ENCODE data around the gene HUWE1.

Gene HUWE1

DNA sequence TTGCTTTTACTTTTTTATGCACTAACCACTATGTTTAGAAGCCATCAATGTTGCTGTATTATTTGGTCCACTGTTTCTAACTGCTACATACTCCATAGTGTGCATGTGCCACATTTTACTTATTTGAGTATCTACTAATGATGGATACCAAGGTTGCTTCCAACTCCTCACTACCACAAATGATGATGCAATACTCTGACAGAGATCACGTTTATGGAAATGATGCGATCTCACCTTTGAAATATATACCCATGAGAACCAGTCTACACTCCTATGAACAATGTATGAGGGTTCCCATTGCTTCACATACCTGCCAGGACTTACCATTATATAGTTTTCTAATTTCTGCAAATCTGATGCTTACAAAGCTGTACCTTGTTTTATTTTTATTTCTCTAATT is 44.2 kb downstream of the HUWE1 start:
- CTCF ChIA-PET: no interaction called here
- H3K4me3 ChIP-seq (ENCODE audit: low read depth, low read length): no peak overlapping the region
- TF ChIP-seq, protein P1, sequence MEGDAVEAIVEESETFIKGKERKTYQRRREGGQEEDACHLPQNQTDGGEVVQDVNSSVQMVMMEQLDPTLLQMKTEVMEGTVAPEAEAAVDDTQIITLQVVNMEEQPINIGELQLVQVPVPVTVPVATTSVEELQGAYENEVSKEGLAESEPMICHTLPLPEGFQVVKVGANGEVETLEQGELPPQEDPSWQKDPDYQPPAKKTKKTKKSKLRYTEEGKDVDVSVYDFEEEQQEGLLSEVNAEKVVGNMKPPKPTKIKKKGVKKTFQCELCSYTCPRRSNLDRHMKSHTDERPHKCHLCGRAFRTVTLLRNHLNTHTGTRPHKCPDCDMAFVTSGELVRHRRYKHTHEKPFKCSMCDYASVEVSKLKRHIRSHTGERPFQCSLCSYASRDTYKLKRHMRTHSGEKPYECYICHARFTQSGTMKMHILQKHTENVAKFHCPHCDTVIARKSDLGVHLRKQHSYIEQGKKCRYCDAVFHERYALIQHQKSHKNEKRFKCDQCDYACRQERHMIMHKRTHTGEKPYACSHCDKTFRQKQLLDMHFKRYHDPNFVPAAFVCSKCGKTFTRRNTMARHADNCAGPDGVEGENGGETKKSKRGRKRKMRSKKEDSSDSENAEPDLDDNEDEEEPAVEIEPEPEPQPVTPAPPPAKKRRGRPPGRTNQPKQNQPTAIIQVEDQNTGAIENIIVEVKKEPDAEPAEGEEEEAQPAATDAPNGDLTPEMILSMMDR (IDR thresholded peaks at IDR 0.05; ENCODE audit: insufficient read depth, low read length, missing control alignments): no peak
- POLR2A ChIA-PET: no interaction called here
- no peak for DNase-seq (ENCODE audit: low read depth, low spot score)

DNA sequence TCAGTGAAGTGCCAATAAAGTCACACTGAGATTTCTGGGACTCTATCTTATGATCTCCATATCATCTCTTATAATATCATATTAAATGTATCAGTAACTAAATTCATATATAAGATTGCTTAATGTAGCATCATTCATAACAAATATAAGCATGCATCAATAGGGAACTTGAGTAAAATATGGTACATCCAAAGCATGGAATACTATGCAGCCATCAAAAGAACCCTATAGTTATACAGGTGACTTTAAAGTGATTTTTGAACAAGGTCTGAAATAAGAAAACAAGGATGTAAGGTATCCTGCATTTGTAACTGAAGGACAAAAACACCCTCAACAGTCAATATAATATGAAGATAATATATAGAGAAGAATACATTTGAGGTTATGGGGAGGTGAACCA is 47.3 kb downstream of the HUWE1 start:
- TF ChIP-seq, protein P1 (IDR thresholded peaks at IDR 0.05; ENCODE audit: insufficient read depth, low read length, missing control alignments): no peak
- CTCF ChIA-PET: no interaction called here
- no peak overlapping the region for H3K4me3 ChIP-seq (ENCODE audit: low read depth, low read length)
- no peak for DNase-seq (ENCODE audit: low read depth, low spot score)
- POLR2A ChIA-PET: no interaction called here

DNA sequence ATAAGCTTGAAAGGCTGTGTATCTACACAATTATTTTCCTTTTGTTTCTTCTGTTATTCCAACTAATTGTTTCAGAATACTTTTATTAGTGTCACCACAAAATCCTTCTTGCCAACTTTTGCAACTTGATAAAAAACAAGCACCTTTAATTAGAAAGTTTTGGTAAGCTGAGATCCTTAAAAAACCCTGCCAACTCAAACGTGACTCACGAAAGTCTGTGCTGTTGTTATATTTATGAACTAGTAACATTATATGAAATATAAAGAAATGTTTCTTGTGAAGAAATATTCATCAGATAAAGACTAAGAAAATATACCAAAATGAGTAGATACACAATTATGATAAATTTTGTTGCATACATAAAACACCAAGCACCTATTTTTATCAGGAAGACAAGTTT is 49.0 kb downstream of the HUWE1 start:
- TF ChIP-seq, protein P1 (IDR thresholded peaks at IDR 0.05; ENCODE audit: insufficient read depth, low read length, missing control alignments): no peak
- H3K4me3 ChIP-seq (ENCODE audit: low read depth, low read length): no peak overlapping the region
- ChIA-PET POLR2A (no interaction called here), CTCF (no interaction called here)
- DNase-seq (ENCODE audit: low read depth, low spot score): no peak

DNA sequence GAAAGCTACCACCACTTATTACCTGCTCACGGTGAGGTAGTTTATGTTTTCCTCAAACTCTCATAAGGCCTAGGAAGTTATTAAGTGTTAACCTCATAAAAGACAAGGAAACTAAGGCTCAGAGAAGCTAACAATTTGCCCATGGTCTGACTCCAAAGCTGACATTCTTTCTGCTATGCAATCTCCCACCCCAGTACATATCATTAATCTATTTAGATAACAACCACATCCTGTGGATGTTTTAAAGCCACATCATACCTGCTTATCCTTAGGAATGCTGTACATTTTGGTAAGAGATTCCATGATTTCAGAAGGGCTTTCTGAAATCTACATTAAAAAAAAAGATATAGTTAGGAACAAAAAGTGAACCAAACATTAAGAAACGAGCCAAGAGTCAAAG is 55.4 kb downstream of the HUWE1 start:
- DNase-seq (ENCODE audit: low read depth, low spot score): no peak
- TF ChIP-seq, protein P1 (IDR thresholded peaks at IDR 0.05; ENCODE audit: insufficient read depth, low read length, missing control alignments): no peak
- ChIA-PET POLR2A (interaction anchor here (0.6 kb wide), 1 partner anchor 916 kb away, joined by 3 read pairs; no protein-coding TSS in a partner anchor), CTCF (interaction anchor here (1.5 kb wide), 1 partner anchor 1426 kb away, joined by 5 read pairs; no protein-coding TSS in a partner anchor)
- no peak overlapping the region for H3K4me3 ChIP-seq (ENCODE audit: low read depth, low read length)

DNA sequence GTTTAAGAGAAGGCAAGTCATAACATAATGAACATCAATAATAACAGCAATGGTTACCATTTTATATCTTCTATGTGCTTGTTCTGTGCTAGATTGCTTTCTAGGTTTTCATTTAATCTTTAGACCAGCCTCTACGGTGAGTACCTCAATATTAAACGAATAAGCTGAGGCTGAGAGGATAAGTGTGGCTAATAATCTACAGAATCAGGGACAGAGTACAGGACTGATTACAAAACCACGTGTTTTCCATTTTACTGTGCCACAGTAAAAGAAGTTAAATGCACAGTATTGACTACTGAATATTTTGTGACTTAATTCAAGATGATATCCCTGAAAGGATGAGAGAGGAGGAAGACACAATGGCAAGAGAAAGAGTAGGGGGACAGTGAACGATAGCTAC is 56.3 kb downstream of the HUWE1 start:
- ChIA-PET POLR2A (no interaction called here), CTCF (interaction anchor here (1.5 kb wide), 1 partner anchor 1427 kb away, joined by 5 read pairs; no protein-coding TSS in a partner anchor)
- no peak overlapping the region for H3K4me3 ChIP-seq (ENCODE audit: low read depth, low read length)
- no peak for DNase-seq (ENCODE audit: low read depth, low spot score)
- TF ChIP-seq, protein P1 (IDR thresholded peaks at IDR 0.05; ENCODE audit: insufficient read depth, low read length, missing control alignments): no peak

DNA sequence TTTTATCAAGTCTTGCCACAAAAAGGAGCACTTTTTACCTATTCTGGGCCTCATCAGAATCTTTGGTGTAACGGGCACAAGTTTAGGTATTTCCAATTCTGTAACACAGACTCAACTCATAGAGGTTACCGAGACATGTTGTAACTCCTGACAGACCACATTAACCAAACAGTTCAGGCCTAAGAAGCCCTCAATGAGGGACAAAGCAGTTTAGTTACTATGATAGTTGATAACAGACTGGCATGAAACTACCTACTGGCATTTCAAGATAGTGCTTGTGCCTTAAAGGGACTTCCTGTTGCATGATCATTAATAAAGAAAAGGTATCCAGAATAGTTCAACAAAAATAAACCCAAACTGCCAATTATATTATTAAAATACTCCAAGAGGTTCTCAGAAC is 64.1 kb downstream of the HUWE1 start:
- no peak for DNase-seq (ENCODE audit: low read depth, low spot score)
- H3K4me3 ChIP-seq (ENCODE audit: low read depth, low read length): no peak overlapping the region
- CTCF ChIA-PET: interaction anchor here (0.7 kb wide), 1 partner anchor 310 kb away, joined by 3 read pairs; no protein-coding TSS in a partner anchor
- TF ChIP-seq, protein P1 (IDR thresholded peaks at IDR 0.05; ENCODE audit: insufficient read depth, low read length, missing control alignments): no peak
- POLR2A ChIA-PET: no interaction called here

Data from AG04449 (cell line).